GM11168 (cell line): ENCODE data around the gene NIT2.
"Not testable (repeated sequence)": the region's sequence is repeated elsewhere in the genome, so short reads cannot be mapped to it uniquely, and the experiment has no call there.

Source experiments
- in situ Hi-C: fragments of 300-500 bp; cut with MboI; formaldehyde crosslinking; loops from one replicate; pipeline ENCODE4 v1.12.0; 2022; ENCODE audit warnings: low sequenced_read_pairs; ENCODE audit not compliant: unreplicated experiment

The NIT2 gene

GRCh38 chr3:100335434-100335833 is 877 bp downstream of the NIT2 start:
- in situ Hi-C loops = no loop called here

GRCh38 chr3:100336229-100336628 is 1.7 kb downstream of the NIT2 start:
- in situ Hi-C loops = not testable (repeated sequence)

DNA sequence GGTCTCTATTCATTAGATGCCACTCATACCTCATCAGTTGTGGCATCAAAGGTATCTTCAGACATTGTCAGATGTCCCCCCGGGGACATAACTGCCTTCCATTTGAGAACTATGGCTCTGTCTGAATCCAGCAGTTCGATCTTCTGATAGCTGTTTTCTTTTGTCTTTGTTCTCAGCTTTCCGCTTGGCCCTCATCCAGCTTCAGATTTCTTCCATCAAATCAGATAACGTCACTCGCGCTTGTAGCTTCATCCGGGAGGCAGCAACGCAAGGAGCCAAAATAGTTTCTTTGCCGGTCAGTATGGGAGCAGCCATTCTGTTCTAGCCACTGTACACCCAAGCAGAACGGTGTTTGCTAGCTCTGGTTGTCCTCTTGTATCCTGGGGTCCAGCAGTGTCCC is 4.4 kb downstream of the NIT2 start:
- in situ Hi-C loops = no loop called here

DNA sequence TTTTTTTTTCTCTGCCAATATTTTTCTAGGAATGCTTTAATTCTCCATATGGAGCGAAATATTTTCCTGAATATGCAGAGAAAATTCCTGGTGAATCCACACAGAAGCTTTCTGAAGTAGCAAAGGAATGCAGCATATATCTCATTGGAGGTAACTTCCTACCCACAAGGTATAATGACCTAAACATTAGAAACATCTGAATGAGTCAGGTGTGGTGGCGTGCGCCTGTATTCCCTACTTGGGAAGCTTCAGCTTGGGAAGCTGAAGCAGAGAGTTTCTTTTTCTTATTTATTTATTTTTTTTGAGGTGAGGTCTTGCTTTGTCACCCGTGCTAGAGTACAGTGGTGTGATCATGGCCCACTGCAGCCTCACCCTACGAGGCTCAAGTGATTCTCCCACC is 5.2 kb downstream of the NIT2 start:
- in situ Hi-C loops = no loop called here

- in situ Hi-C loops = no loop called here
Observed at GRCh38 chr3:100340527-100340926, 6.0 kb downstream of the NIT2 start.

GRCh38 chr3:100348727-100349126 is 14.2 kb downstream of the NIT2 start:
- in situ Hi-C loops = no loop called here

- in situ Hi-C loops = not testable (repeated sequence)
Observed at GRCh38 chr3:100351770-100352169, 17.2 kb downstream of the NIT2 start.

- in situ Hi-C loops = no loop called here
Observed at GRCh38 chr3:100352296-100353231, 18.0 kb downstream of the NIT2 start.

DNA sequence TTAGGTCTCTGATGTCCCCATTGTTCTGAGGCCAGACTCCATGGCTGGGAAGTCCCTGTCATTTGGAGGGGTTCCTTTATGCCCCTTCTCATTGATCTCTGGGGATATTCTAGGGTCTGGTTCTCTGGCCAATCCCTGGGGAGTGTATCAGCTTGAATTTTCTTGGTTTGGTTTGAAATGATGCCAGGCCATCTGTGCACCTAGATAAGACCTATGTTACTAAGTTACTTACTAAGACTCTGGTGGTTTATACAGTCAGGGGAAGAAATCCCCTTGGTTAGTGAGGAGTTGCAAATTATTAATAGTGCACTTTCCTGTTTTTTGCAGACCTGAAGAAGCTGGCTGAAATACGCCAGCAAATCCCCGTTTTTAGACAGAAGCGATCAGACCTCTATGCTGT is 20.3 kb downstream of the NIT2 start:
- in situ Hi-C loops = no loop called here

DNA sequence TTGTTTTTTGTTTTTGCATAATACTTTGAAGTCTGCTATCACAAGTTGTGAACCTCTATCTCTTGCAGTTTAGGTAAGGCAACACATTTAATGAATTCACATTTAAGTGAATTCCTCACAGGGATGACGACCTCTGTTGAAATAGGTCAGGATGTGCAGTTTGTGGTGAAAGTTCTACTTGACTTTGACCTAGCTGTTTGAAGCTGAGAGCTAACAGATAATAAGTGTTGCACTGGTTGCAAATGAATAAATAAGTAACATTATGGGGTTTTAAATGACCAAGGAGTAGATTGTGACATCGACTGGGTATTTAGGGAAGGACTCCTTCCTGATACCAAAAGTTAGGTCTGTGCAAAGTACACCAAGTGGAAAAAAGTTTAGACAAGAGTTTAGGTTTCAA is 23.9 kb downstream of the NIT2 start:
- in situ Hi-C loops = no loop called here

DNA sequence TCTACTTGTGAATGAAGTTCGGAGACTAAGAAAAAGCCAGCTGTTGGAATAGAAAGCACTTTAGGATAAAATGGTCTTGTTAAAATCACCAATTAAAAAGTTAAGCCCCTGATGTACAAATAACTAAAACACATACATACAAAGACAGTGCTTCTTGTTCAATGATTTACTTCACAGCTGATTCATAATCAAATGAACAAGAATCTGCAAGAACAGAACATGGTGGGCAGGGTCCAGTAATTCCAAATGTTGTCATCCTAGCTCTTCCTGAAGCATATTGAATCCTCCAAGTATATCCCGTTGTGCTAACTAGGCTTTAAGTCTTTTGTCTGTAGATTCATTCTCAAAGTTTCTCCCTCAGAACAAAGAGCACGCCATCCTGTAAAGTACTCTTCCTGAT is 24.5 kb downstream of the NIT2 start:
- in situ Hi-C loops = no loop called here

DNA sequence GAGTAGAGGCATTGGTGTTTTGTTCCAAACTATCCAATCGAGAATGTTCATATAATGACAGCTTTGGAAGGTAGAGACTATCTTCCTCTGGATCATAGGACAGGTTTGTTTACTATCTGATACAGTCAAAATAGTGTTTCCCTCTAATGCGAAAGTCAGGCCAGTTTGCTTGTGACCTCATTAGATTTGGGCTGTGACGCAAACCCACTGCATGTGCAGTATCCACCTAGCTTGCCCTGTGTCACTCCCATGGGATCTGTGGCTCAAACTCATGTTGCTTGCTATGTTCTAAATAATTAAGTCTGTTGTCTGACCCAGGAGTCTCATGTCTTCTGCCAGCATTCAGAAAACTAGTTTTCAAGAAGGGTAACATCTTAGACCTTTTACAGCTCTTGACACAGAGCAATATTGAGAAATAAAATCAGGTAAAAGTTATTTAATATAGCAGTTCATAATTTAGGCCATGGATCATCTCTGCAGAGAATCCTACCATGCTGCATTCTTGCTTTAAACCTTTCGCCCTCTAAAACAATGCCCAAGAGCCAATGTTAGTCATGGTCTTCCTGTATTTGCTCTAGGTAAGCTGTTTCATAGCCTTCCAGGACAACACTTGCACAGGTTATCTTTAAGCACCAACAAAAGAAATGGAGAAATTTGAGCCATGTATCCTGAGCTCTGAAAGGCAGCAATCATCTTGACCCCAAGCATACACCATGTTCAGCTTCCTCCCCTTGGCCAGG is 26.4 kb downstream of the NIT2 start:
- in situ Hi-C loops = no loop called here

DNA sequence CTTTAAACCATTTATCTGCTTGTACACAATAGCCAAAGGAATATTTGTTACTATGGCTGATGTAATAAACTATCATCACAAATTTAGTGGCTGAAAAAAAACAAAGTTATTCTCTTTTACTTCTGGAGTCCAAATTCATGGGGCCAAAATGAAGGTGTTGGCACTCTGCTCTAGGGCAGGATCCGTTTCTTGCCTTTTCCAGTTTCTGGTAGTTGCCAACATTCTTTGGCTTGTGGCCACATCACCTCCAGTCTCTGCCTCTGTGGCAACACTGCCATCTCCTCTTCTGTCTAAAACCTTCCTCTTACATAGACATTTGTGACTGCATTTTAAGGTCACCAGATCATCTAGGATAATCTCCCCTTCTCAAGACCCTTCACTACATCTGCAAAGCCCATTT is 27.3 kb downstream of the NIT2 start:
- in situ Hi-C loops = no loop called here

DNA sequence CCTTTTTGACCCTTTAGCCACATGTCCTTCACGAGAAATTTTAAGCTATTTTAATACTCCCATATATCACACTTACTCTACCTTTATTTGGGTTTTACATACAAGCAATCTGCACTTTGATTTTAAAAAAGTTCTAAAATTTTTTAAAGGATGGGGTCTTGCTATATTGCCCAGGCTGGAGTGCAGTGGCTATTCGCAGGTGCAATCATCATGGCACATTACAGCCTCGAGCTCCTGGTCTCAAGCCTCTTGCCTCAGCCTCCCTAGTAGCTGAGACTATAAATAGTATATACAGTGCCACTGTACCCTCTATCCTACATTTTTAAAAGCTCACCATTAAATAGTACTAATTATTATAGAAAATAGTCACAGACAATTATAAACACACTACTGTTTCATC is 29.9 kb downstream of the NIT2 start:
- in situ Hi-C loops = no loop called here

DNA sequence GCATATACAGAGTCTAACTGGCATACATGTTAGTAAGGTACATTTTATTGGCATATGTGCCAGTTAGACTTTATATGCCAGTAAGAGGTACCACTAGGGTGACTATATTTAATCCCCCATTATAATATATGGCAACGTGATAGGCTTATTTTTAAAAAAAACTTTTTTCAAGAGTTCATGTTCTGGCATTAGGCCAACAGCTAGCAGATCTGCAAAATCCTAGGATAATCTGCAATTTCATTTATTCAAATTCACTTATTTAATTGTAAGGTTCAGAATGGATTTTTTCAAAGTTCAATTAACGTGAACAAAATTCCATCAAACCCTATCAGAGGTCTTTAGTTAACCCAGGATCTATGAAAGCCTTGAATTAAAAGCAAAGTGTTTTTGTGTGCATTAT is 31.9 kb downstream of the NIT2 start:
- in situ Hi-C loops = no loop called here

- in situ Hi-C loops = no loop called here
Observed at GRCh38 chr3:100368441-100368840, 33.9 kb downstream of the NIT2 start.

GRCh38 chr3:100370756-100371155 is 36.2 kb downstream of the NIT2 start:
- in situ Hi-C loops = no loop called here

DNA sequence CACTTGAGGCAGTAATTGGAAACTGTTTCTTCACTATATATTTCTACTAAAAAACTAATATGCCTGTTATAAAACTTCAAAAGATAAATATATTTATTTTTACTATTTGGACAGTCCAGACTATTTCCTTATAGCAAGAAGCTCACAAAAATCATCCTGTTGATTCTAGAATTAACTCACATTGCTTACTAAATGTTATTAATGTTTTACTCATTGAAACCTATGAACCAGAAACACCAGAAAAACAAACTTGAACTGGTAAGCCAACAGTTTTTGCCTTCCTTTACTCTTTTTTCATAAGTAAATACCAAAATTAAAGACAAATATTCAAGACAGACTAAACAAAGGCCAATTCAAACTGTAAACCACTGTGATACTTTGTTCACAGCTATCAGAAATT is 40.0 kb downstream of the NIT2 start:
- in situ Hi-C loops = no loop called here

DNA sequence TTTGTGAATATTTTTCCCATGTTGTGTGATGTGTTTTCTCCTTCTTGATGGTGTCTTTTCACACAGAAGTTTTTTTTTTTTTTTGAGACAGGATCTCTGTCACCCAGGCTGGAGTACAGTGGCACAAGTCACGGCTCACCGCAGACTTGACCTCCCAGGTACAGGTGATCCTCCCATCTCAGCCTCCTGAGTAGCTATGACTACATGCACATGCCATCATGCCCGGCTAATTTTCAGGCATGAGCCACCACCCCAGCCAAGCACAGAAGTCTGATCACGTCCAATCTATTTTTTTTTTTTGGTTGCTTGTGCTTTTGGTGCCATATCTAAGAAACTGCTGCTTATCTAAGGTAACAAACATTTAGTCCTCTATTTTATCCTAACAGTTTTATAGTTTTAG is 41.7 kb downstream of the NIT2 start:
- in situ Hi-C loops = no loop called here

DNA sequence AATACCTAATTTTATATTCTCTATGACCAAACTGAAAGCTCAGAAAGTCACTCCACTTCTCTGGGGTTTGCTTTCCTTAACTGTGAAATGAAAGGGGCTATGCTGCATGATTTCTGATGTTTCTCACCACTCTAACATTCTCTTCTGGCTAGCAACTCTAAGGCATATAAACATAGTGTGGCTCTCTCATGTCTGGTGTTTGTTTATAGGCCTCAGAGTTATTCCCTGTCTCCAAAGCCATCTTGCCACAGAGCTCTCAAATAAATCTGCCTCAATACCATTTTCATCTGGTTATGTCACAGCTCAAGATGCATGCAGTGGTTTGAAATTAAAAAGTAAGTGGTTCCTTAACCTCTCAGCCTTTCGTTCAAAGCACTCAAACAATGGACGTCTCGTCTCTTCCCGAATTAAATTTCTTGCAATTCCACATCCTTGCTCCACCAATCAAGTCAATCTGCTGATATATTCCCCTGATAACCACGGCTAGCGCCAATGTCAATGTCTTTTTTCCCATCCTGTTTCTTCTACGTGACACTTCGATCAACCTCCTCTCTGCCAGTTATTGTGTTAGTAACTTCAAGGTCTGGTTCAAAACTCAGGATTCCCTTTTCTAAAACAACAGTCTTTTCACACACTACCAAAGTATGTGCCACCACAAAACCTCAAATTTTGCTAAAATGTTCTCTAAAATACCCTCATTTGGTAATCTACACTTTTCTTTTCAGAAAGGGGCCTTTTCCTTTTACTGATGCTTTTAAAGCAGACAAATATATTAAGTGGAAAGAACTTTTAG is 50.4 kb downstream of the NIT2 start:
- in situ Hi-C loops = no loop called here
